NB4 (cell line): Measurements from ENCODE around the gene RABEP2.
"Not testable (repeated sequence)": the region's sequence is repeated elsewhere in the genome, so short reads cannot be mapped to it uniquely, and the experiment has no call there.

Experiments used
- DNase-seq: peaks from one replicate; pipeline ENCODE4 v3.0.0; 2010; ENCODE audit warnings: low read depth
- H3K4me3 ChIP-seq: one replicate; pipeline ENCODE4 v1.5.1; 2011; ENCODE audit warnings: mild to moderate bottlenecking, low read depth, low read length, moderate library complexity
- CTCF ChIP-seq: IDR thresholded peaks from one replicate; pipeline ENCODE4 v1.5.1; 2012; ENCODE audit warnings: low read depth, low read length
- MAX ChIP-seq: IDR thresholded peaks from 2 replicates; pipeline ENCODE4 v1.6.1; 2011; ENCODE audit warnings: low read depth, low read length
- MYC ChIP-seq: IDR thresholded peaks from 2 replicates; pipeline ENCODE4 v1.6.1; 2011; ENCODE audit warnings: low read depth, low read length
- POLR2A ChIP-seq: IDR thresholded peaks from 2 replicates; pipeline ENCODE4 v1.6.1; 2011; ENCODE audit warnings: mild to moderate bottlenecking; ENCODE audit not compliant: insufficient read length; ENCODE audit errors: extremely low read depth

Gene RABEP2

DNA sequence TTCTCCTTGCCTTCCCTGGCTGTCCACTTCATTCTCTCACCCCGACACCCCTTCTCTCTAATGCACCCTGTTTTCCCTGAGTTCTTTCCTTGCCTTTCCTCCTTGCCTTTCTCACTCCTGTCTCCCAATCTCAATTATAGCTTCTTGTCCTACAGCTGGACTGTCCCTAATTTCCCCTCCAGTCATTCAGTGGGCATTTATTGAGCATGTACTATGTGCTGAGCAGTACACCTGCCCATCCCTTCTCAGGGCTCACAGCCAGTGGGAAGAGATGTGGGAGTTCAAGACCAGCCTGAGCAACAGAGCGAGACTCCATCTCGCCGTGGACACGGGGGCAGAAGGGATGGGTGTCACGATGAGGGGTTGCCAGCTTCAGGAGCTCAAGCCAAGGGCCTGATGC is 41.0 kb downstream of the RABEP2 start:
- H3K4me3 ChIP-seq: no peak overlapping the region
- TF ChIP-seq MAX (no peak), CTCF (no peak), POLR2A (no peak), MYC (no peak)
- DNase-seq: no peak

DNA sequence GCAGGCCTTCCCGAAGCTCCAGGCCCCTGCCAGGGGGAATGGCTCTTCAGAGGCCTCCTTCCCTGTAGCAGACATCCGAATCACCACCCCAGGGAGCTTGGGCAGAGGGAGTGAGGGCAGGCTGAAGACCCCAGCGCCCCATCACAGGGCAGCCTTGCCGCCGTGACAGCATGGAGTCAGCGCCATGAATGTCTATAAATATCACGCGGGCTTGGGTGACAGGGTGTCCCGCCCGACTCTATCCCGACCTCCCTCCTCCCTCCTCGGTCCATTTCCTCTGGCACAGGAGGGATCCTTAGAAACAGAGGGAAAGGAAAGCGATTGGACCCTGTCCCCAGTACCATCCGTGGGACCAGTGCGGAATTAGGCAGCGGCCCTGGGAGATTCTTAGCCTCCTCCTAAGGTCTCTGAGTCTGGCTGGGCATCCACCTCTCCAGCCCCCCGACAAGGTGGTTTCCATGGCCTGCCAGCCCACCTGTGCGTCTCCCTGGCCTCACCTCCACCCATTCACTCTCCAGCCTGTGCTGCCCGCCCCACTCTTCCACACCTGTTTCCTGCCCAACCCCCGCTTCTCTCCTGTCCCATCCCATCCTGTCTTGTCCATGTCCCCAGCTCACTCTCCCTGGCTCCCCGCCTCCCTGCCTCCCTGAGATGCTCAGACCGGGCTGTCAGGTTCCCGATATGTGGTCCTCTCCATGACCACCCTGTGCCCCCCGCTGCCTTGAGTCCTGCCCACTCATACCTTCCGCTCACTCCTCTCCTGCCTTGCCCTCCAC is 41.6 kb downstream of the RABEP2 start:
- no peak for DNase-seq
- H3K4me3 ChIP-seq: no peak overlapping the region
- TF ChIP-seq MAX (no peak), MYC (no peak), CTCF (no peak), POLR2A (no peak)

DNA sequence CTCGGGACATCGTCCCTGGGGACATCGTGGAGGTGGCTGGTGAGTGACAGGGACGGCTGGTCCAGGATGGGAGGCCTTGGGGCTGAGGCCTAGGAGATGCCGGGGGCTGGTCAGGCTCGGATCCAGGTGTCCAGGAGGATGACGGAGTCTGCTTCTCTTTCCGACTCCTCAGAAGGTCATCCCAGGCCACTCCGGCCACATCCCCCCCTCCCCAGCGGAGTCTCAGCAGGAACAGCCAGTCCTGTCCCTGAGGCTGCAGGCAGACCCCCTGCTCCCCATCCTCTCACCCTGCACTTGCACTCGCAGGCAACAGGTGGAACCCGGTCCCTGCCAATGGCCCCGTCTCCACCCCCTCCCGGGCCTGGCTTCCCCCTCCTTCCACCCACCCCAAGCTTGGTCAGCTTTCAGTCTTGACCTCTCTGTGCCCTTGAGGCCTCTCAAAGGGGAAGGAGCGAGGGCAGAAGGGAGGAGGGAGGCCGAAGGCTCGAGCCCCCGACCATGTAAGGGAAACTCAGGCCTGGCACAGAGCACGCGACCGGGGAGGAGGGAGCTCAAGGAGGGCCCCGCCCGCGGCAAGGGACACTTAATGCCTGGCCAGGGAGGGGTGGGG is 42.4 kb downstream of the RABEP2 start:
- TF ChIP-seq CTCF (no peak), MAX (no peak), MYC (no peak), POLR2A (no peak)
- no peak for DNase-seq
- H3K4me3 ChIP-seq: no peak overlapping the region

DNA sequence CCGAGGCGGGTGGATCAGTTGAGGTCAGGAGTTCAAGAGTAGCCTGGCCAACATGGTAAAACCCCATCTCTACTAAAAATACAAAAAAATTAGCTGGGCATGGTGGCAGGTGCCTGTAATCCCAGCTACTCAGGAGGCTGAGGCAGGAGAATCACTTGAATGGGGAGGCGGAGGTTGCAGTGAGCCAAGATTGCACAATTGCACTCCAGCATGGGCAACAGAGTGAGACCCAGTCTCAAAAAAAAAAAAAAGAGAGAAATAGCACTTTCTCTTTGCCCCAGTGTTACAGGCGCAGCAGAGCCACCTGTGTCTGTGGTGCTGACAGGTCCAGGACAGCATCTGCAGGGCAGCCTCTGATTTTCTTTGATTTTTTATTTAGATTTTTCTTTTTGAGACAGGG is 43.5 kb downstream of the RABEP2 start:
- not testable (repeated sequence) for DNase-seq, H3K4me3 ChIP-seq

DNA sequence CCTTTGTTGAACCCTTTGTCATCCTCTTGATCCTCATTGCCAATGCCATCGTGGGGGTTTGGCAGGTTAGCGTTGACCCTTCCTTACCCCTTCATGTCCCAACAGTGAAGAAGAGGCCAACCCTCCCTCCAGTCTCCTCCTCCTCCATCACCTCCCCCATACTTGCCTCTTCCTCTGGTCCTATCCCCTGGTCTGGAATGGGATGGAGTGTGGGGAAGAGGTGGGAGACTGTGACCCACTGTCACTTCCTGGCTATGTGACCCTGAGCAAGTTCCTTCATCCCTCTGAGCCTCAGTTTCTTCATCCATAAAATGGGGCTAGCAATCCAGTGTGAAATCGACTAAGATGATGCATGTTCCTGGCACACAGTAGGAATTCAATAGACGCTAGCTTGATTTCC is 44.1 kb downstream of the RABEP2 start:
- H3K4me3 ChIP-seq: no peak overlapping the region
- no peak for DNase-seq
- TF ChIP-seq MAX (no peak), POLR2A (no peak), MYC (no peak), CTCF (no peak)

DNA sequence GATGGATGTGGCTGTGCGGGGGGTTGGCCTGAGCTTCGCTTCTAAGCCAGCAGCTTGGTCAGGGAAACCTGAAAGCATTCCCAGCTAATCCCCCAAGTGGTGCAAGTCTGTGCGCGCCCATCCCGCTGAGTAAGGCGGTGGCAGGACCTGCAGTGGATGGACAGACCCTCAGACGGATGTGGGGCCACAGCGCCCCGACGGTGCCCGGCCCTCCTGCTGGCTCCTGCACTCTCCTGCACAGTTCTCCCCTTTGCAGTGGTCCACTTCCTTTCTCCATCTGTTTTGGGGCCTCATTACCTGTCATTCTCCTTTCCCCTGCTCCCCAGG is 44.5 kb downstream of the RABEP2 start:
- no peak for DNase-seq
- TF ChIP-seq CTCF (no peak), MYC (no peak), MAX (no peak), POLR2A (no peak)
- no peak overlapping the region for H3K4me3 ChIP-seq
